D721Med (cell line): ENCODE measurements around the gene PPA1.

Experiments used
- DNase-seq: peaks from one replicate; pipeline ENCODE4 v3.0.0; 2011; ENCODE audit warnings: low spot score; ENCODE audit not compliant: insufficient read length
- FAIRE-seq: peaks from 2 replicates; lab custom pipeline; 2011; peaks lifted over from hg19 to GRCh38; lab: Jason Lieb, UNC
- TF ChIP-seq, protein P1 (sequence below): IDR thresholded peaks from 2 replicates; pipeline ENCODE4 v1.5.1; 2012; ENCODE audit warnings: mild to moderate bottlenecking, control low read depth; ENCODE audit not compliant: insufficient read depth; ENCODE audit errors: missing control alignments

The PPA1 gene

GRCh38 chr10:70233109-70233938, at the start of gene PPA1:
PPA1 (minus strand) TSS chr10:70233429; CDS start chr10:70233327, 102 bp downstream.
- TF ChIP-seq, protein P1, sequence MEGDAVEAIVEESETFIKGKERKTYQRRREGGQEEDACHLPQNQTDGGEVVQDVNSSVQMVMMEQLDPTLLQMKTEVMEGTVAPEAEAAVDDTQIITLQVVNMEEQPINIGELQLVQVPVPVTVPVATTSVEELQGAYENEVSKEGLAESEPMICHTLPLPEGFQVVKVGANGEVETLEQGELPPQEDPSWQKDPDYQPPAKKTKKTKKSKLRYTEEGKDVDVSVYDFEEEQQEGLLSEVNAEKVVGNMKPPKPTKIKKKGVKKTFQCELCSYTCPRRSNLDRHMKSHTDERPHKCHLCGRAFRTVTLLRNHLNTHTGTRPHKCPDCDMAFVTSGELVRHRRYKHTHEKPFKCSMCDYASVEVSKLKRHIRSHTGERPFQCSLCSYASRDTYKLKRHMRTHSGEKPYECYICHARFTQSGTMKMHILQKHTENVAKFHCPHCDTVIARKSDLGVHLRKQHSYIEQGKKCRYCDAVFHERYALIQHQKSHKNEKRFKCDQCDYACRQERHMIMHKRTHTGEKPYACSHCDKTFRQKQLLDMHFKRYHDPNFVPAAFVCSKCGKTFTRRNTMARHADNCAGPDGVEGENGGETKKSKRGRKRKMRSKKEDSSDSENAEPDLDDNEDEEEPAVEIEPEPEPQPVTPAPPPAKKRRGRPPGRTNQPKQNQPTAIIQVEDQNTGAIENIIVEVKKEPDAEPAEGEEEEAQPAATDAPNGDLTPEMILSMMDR: no peak
- DNase-seq (peak; percentile 95), FAIRE-seq (no peak)

DNA sequence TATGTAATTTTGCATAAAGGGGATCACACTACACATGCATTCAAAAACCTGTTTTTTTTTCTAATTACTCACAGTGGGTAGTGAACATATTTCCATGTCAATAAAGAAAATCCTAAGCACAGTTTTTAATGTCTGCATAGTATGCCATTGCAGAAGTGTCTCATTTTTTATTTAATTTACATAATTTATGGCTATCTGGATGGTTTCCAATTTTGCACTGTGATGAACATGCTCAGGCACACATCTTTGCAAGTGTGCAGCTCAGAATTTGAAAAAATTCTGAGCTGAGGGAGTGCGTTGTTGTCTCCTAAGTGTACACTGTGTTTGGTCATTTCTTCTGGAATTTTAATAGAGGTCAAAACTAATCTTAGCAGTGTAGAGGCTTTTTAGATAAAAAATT, 48.4 kb upstream of the PPA1 start:
- TF ChIP-seq, protein P1: no peak
- FAIRE-seq (no peak), DNase-seq (no peak)

GRCh38 chr10:70280099-70280498, 46.9 kb upstream of the PPA1 start:
- no peak for FAIRE-seq
- TF ChIP-seq, protein P1: no peak
- DNase-seq: no peak

DNA sequence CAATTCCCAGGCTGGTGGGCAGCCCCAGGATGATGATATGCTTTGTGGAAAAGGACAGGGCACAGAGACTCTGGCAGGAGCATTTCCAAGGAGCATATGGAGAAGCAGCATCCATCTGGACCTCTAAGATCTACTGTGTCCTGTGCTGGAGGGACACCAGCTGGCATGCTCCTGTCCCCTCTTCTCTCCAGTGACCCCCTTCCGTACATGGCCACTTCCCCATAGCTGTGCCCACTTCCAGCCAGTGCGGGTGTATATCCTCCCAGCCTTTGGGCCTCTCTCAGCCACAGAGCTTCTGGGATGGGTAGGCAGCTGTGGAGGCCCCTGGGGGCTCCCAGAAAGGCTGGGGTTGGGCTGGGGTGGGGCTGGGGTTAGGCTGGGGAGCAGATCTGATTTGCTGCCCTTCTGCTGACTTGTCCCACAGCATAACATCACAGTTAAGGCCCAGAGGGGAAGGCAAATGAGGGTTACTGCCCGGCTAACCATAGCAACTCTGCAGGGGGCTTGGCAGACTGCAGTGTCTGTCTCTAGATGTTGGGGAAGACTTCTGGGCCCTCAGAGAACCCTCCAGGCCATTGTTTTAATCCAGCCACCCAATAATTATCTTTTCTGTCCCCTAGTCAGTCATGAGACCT, 44.3 kb upstream of the PPA1 start:
- TF ChIP-seq, protein P1: no peak
- no peak for DNase-seq
- FAIRE-seq: no peak

GRCh38 chr10:70274643-70275042, 41.4 kb upstream of the PPA1 start:
- TF ChIP-seq, protein P1: no peak
- no peak for DNase-seq
- no peak for FAIRE-seq

DNA sequence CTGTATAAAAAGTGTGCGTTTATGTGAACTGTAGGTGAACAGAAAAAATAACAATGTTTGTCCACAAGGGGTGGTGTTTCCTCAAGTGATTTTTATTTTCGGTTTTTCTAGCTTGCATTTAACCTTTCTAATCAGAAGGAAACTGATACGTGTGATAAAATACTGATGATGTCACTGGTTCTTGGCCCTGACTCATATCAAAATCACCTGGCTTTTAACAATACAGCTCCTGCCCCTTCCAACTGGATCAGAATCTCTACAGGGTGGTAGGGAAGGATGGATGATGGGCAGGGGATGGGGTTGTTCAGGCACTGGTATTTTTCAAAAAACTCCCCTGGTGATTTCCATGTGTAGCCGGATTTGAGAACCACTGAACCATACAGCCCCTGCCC, 39.7 kb upstream of the PPA1 start:
- TF ChIP-seq, protein P1: peak; percentile 25
- FAIRE-seq (no peak), DNase-seq (no peak)
